ENCODE results near the gene SERPINE2.

SERPINE2 gene

GRCh38 chr2:223999862-224000261 lies 39.2 kb downstream of the SERPINE2 start:
- TF ChIP-seq ZFX (IDR thresholded peaks at IDR 0.05) (no peak), CTCF (conservative IDR thresholded peaks at IDR 0.05) (no peak)
- no peak overlapping the region for H3K27ac ChIP-seq

- TF ChIP-seq CTCF (conservative IDR thresholded peaks at IDR 0.05): no peak
- TF ChIP-seq ZFX (IDR thresholded peaks at IDR 0.05): no peak
- no peak overlapping the region for H3K27ac ChIP-seq
Observed at GRCh38 chr2:223998948-223999347, 40.1 kb downstream of the SERPINE2 start.

GRCh38 chr2:223997938-223998337 lies 41.1 kb downstream of the SERPINE2 start:
- no peak overlapping the region for H3K27ac ChIP-seq
- TF ChIP-seq CTCF (conservative IDR thresholded peaks at IDR 0.05): no peak
- TF ChIP-seq ZFX (IDR thresholded peaks at IDR 0.05): no peak

GRCh38 chr2:223996391-223996790 lies 42.7 kb downstream of the SERPINE2 start:
- TF ChIP-seq ZFX (IDR thresholded peaks at IDR 0.05): no peak
- TF ChIP-seq CTCF (conservative IDR thresholded peaks at IDR 0.05): no peak
- no peak overlapping the region for H3K27ac ChIP-seq

- no peak for TF ChIP-seq CTCF (conservative IDR thresholded peaks at IDR 0.05)
- TF ChIP-seq ZFX (IDR thresholded peaks at IDR 0.05): no peak
- H3K27ac ChIP-seq: no peak overlapping the region
Observed at GRCh38 chr2:223995569-223995968, 43.5 kb downstream of the SERPINE2 start.

GRCh38 chr2:223994562-223995162 lies 44.4 kb downstream of the SERPINE2 start:
- H3K27ac ChIP-seq: no peak overlapping the region
- no peak for TF ChIP-seq CTCF (conservative IDR thresholded peaks at IDR 0.05)
- no peak for TF ChIP-seq ZFX (IDR thresholded peaks at IDR 0.05)

GRCh38 chr2:223993634-223994232 lies 45.4 kb downstream of the SERPINE2 start:
- no peak for TF ChIP-seq ZFX (IDR thresholded peaks at IDR 0.05)
- TF ChIP-seq CTCF (conservative IDR thresholded peaks at IDR 0.05): peak; percentile 83
- H3K27ac ChIP-seq: no peak overlapping the region
